ENCODE results near the gene CRPPA.

CRPPA gene

DNA sequence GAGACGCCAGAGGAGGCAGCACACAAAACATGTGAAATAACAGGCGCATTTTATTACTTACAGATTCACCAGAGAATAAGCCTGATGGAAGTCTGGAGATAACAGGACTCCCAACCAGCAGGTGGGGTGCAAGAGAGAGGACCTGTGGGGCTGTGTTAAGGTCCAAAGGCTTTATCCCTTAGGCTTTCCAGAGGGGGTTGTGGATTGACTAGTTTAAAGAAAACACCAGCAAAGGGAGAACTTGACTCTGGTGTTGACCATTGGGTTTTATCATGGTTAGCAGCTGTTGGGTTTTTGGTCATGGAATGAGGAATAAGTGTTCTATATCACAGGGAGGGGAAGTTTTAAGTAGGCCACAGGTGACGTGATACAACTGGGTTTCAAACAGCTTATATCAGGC, 1.6 kb upstream of the CRPPA start:
- DNase-seq: no peak

DNA sequence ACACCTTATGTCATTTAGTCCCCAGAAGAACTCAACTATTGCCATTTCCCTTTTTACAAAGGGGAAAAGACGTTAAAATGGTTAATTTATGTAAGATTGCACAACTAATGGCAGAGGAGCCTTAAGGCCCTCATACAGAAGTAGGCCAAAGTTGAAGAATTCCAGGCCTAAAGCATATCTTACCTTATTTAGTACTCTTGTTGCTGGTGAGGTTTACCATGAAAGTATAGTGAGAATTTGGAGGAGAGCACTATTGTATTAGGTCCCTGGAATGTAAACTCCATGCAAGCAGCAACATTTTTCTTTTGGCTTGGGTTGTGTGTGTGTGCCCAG, 731 bp upstream of the CRPPA start:
- no peak for DNase-seq

DNA sequence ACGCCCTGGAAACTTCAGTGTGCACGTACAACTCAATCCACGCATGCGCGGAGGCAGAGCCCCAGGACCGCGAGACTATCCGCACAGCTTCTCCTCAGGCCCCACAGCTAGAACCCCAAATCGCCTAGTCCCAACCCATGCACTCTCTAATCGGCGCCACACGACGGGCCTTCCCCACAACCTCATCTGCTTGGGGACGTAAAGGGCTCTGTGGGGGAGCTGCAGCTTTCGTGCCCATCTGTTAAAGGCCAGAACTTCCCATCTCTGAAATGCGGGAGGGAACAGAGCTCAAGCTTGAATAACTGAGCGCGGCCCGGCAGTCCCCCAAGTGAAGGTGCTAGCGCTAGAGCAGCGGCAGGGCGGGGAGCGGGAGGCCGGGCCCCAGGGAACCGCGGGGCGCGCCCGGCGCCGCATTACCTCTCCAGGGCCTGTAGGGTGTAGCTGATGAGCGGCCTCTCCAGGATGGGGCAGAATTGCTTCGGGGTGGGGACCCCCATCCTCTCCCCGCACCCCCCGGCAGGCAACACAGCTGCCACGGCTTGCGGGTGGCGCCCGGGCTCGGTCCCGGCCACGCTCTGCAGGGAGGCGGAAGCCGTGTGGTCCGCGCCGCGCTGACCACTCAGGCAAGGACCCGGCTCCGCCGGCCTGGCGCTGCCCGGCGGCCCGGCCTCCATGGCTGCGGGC, 547 bp downstream of the CRPPA start:
- peak; percentile 77 for DNase-seq

DNA sequence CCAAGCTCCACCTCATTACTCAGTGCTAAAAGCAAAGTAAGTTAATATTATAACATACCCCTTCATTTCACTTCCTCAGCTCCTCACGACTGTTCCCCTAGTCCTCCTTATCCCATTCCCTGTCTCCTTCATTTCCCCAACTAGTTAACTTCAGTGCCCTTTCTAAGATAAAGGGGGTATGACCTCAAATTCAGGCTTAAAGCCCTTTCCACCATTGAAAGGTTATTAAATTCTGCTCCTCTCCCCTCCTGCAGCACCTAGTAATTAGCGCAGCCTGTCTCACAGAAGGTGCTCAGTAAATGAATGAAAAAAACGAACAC, 1.0 kb downstream of the CRPPA start:
- DNase-seq: no peak

GRCh38 chr7:16419859-16420258, 1.5 kb downstream of the CRPPA start:
- DNase-seq: no peak

GRCh38 chr7:16419126-16419525, 2.2 kb downstream of the CRPPA start:
- DNase-seq: no peak

DNA sequence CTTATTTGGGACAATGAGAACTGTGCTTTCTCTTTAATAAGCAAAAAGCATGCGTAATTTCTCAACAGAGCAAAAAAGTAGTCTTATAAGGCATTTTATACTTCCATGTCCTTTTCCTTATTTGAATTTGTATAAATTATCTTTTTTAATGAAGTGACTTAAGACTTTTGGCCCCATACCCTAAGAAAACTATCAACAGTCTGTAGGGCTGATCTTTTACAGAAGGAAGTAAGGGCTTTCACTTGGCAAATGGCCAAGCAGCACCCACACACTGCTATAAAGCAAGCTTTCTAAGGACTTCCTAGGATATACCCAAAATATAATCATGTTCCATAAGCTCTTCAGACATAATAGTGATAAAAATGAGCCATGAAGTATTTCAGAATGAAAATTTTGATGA, 3.4 kb downstream of the CRPPA start:
- DNase-seq: no peak

GRCh38 chr7:16416289-16417282, 4.8 kb downstream of the CRPPA start:
- DNase-seq: no peak

DNA sequence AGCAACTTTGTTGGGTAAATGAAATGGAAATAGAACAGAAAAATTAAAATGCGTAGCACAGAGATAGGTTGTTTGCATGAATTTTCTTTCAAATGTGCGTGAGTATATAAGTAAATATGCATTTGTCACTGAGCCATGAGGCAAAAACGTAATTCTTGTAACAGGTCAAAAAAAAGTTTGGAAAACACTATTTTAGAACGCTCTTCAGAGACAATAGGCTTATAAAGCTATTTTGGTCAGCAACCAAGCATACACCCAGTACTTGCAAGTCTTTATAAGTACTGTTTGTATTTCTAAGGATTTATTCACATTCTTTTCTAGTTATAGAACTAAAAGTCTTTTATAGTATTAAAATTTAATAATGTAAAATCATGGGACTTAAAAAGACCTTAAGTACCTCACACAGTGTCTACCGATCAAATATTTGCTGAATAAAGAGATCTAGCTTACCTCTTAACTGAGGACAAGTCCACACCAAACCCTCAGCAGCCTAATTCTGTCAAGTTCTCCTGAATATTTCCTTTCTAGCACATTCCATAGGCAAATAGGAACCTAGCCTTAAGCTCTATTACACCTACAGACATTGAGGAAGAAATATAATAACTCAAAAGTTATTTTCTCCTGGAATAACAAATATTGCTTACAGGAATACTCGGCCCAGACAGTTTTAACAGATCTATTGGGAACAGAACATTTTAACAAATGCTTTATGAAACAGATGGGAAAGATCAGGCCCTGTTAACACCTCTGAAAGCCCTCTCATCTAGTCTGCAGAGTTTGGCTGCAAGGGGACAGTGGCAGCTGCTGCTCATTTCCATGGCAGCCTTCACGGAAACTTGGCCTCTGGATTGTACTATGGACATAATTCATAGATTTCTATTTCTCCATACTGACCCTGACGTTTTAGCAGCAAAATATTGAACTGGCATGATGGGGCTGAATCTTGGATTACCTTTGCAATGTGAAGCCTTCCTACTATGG, 8.8 kb downstream of the CRPPA start:
- no peak for DNase-seq

- no peak for DNase-seq
Measured at GRCh38 chr7:16411391-16411790, 9.9 kb downstream of the CRPPA start.

GRCh38 chr7:16409777-16410176, 11.6 kb downstream of the CRPPA start:
- DNase-seq: no peak

DNA sequence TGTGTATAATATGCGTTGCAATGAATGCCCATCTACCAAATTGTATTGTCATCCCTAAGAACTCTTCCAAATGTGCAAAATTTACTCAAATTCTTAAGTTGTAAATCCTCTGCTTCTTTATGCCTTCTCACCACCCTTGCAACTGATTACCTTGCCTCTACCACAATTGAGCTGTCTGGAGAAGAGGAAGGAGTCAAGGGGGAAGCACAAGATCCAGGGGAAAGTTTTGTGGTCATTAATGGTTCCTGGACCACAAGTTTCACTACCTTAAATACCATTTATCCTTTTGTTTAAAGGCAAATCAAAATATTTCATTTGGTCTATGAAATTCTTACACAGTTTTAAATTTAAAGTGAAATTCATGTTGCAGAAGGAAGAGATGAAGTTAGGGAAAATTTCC, 16.7 kb downstream of the CRPPA start:
- DNase-seq: no peak

DNA sequence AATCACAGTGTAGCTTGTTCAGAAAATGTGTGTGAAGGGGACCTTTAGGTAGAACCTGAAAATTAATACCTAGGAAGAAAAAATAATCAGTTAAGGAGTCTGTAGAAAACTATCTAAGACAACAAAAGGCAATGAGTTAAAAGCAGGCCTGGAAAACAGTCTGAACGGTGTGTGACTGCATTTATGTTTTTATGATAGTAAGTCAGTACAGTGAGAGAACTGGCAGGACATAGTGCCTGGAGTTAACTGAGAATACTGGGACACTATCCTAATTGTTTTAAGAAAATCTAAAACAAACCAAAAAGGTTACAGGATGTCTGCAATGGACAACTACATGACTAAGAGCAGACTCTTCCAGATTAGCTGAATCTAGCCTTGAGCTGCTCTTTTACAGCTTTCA, 17.9 kb downstream of the CRPPA start:
- DNase-seq: no peak

DNA sequence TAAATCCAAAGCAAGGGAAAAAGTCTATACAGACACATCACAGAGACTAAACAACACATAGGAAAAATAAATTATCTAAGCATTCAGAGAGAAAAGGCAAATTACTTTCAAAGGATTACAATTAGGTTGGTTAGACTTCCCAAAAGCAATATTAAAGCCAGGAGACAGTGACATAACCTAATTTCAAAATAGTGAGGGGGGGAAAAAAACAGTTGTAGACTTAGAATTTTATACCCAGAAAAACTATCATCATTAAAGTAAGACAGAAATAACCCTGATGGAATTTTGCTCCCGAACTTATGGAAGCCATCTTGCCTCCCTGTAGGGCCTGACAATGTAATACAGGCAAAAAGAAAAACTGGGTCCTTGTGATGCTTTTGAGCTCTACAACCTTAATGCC, 18.4 kb downstream of the CRPPA start:
- no peak for DNase-seq

DNA sequence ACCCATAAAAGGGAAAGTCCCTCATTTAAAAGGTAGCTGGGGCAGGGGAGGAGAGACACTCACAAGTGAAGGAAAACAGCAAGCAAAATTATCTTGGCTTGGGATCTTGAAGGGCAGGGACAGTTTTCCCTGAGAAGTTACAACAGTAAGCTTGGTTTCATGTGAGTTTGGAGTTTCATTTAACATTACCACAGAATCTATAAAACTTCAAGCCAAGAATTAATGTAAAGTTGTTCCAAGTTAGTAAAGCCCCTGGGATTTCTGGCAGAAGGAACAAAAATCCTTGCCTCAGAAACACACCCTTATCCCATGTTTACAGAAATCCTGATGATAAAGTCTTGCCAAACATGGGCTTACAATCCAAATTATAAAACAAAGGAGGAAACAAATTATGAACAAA, 19.2 kb downstream of the CRPPA start:
- DNase-seq: no peak

DNA sequence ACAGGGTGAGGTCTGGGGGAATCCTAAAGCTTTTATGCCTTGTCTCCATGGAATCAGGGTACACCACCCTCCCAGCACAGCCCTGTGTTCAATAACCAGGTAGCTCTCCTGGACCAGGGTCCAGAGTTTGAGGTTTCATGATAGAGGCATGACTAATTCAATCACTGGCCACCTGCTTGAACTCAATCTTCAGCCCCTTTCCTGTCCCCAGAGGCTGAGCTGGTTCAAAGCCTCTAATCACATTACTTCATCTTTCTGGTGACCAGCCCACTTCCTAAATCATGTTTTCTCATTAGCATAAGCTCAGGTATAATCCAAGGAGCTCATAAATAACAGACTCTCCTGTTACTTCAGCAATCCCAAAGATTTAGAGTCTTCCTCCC, 20.5 kb downstream of the CRPPA start:
- DNase-seq: no peak

DNA sequence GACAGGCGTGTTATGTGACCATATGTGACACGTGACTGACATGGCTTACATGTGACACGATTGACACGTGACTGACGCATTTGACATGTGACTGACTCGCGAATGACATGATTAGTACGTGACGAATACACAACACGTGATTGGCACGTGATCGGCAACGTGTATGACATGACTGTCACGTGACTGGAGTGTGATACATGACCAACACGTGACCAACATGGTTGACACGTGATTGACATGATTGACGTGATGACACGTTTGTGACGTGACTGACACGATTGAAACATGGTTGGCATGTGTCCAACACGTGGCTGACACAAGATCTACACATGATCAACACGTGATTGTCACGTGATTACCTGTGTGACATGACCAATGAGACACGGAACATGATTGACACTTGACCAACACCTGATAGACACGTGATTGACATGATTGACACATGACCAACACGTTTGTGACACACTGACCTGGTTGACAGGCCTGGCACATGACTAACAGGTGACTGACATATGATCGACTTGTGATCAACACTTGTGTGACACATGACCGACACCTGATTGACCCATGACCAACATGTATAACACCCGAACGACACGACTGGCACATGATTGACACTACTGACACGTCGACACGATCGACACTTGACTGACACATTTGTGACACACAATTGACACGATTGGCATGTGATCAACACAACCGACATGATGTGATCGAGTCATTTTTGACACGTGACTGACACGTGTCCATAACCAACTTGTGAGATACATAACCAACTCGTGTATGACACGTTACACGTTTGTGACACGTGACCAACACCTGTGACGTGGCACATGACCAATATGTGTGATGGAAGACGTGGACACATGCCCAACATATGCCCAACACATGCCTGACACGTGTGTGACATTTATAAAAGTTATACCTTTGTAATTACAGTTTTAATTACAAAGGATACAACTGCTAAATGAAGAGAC, 21.1 kb downstream of the CRPPA start:
- DNase-seq: no peak

- DNase-seq: no peak
Measured at GRCh38 chr7:16399265-16399831, 22.0 kb downstream of the CRPPA start.

DNA sequence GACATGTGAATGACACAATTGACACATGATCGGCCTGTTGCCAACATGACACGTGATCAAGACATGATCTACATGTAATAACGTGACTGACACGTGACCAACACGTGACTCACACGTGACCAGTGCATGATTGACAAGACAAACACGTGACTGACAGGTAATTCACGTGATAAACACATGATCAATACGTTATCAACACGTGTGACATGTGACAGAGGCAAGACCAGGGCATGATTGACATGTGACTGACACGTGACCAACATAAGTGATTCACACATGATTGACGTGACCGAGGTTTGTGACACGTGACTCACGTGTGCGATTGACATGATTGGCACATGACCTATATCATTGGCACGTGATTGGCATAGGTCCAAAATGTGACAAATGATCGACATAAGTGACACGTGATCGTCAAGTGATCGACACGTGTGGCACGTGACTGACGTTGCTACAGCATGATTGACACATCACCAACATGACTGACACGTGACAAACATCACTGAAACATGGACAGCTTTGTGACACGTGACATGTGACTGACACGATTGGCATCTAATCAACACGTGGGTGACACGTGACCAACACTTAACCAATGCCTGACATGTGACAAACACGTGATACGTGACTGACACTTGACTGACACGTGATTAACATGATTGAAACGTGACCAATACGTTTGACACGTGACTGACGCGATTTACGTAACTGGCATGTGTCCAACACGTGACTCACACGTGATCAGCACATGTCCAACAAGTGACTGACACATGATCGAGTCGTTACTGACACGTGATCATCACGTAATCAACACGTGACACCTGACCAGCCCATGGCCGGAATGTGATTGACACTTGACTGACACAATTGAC, 23.0 kb downstream of the CRPPA start:
- no peak for DNase-seq

DNA sequence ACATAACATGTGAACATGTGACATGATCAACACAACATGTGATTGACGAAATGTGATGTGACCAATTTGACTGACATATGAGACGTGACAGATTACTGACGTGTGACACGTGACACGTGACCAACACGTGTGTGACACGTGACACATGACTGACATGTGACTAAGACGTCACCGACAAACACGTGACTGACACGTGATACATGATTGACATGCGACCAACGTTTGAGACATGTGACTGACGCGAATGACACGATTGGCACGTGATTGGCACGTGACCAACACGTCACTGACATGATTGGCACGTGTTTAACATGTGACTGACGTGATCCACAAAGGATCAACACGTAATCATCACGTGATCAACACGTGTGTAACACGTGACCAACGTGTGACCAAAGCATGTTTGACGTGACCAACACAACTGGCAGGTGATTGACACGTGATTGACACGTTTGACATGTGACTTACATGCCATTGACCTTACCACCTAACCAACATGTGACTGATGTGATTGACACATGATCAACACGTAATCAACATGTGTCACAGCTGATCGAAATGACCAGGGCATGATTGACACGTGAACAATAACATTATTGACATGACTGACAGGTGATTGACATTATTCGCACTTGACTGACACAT, 23.7 kb downstream of the CRPPA start:
- no peak for DNase-seq

Data from activated naive CD4-positive, alpha-beta T cell treated with anti-CD3 and anti-CD28 coated beads, Interleukin-2, amount 50 U/mL, for 16 hours (primary cell).